SW480 (cell line): ENCODE data around the gene ADD2.
"Not testable (repeated sequence)": the region's sequence is repeated elsewhere in the genome, so short reads cannot be mapped to it uniquely, and the experiment has no call there.

Experiments used
- DNase-seq: peaks from one replicate; pipeline ENCODE4 v3.0.0-alpha.2; 2016; ENCODE audit warnings: low spot score

ADD2 gene, protein sequence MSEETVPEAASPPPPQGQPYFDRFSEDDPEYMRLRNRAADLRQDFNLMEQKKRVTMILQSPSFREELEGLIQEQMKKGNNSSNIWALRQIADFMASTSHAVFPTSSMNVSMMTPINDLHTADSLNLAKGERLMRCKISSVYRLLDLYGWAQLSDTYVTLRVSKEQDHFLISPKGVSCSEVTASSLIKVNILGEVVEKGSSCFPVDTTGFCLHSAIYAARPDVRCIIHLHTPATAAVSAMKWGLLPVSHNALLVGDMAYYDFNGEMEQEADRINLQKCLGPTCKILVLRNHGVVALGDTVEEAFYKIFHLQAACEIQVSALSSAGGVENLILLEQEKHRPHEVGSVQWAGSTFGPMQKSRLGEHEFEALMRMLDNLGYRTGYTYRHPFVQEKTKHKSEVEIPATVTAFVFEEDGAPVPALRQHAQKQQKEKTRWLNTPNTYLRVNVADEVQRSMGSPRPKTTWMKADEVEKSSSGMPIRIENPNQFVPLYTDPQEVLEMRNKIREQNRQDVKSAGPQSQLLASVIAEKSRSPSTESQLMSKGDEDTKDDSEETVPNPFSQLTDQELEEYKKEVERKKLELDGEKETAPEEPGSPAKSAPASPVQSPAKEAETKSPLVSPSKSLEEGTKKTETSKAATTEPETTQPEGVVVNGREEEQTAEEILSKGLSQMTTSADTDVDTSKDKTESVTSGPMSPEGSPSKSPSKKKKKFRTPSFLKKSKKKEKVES

GRCh38 chr2:70767699-70768589, at the start of gene ADD2:
Gene ADD2, minus strand, starts transcription at chr2:70768200. Its CDS starts 61,792 bp downstream, at chr2:70706408.
- no peak for DNase-seq

DNA sequence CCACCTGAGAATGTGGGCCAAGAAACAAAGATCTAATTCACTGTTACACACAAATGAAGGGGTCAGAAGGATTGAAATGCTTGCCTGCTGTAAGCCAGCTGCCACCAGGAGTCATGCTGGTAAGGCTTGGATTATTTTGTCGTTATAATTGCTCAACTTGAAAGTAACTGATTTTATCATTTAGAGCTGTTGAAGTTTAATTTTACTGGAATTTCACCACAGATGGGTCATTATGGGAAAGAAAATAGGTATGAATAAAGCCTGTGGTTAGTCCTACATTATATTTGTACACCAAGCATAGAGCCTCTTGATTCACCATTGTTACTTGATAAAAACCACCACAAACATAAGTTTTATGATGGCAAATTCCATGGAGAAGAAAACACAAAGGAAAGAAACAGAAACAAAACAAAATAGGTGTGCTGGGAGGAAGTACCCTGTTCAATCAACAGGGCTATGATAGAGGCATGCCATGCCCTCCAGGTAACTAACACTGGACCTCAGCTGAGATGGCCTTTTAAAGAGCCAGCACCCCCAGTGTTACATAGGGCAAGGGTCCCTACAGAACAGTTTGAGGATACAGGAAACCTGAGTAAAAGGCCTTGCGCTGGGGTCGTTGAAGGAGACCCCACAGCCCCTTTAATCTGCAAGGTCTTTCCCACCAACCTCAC, 49.4 kb upstream of the ADD2 start:
- DNase-seq, result peak; percentile 34

GRCh38 chr2:70816726-70817125, 48.7 kb upstream of the ADD2 start:
- no peak for DNase-seq

GRCh38 chr2:70808983-70809958, 41.3 kb upstream of the ADD2 start:
- no peak for DNase-seq

GRCh38 chr2:70807828-70808118, 39.8 kb upstream of the ADD2 start:
- no peak for DNase-seq

- no peak for DNase-seq
These were observed 39.3 kb upstream of the ADD2 start for GRCh38 chr2:70807102-70807827.

GRCh38 chr2:70806620-70807019, 38.6 kb upstream of the ADD2 start:
- no peak for DNase-seq

GRCh38 chr2:70806013-70806412, 38.0 kb upstream of the ADD2 start:
- DNase-seq, result no peak

DNA sequence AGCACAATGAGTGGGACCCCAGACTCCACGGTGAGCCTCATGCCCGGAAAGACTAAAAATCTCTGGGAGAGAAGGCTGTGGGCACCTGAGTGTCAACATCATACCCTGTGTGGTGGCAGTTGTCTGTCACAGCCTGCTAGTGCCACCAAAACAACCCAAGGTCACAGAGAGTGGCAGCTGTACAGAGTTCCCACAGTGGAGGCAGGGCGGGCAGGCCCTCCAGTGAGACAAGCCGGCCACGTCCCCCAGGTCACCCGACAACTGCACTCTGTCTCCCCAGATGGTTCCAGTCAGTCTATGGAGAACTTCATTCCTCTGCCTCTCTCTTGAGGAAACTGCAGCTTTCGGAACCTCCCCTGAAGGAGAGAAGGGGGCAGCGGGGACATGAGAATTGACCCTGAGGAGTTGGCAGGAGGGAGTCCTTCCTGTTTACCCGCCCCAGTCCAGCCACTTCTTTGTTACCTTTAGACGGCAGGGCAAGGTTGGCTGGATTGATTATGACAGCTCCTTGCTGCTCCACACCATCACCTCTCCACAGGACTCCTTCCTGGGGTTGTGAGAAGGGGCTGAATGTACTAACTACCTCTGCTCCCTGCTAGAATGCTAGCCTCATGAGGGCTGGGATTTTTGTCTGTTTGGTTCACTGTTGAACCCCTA, 33.7 kb upstream of the ADD2 start:
- no peak for DNase-seq

DNA sequence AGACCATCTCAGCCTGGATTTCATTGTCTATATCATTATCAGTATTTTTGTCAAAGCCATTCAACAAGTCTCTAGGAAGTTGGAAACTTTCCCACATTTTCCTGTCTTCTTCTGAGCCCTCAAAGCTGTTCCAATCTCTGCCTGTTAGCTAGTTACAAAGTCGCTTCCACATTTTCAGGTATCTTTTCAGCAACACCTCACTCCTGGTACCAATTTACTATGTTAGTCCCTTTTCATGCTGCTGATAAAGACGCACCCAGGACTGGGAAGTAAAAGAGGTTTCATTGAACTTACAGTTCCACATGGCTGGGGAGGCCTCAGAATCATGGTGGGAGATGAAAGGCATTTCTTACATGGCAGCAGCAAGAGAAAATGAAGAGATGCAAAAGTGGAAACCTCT, 31.7 kb upstream of the ADD2 start:
- no peak for DNase-seq

DNA sequence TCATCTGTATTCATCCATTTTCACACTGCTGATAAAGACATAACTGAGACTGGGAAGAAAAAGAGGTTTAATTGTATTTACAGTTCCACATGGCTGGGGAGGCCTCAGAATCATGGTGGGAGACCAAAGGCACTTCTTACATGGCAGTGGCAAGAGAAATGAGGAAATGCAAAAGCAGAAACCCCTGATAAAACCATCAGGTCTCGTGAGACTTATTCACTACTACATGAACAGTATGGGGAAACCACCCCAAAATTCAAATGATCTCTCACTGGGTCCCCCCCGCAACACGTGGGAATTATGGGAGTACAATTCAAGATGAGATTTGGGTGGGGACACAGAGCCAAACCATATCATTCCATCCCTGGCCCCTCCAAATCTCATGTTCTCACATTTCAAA, 30.0 kb upstream of the ADD2 start:
- not testable (repeated sequence) for DNase-seq

DNA sequence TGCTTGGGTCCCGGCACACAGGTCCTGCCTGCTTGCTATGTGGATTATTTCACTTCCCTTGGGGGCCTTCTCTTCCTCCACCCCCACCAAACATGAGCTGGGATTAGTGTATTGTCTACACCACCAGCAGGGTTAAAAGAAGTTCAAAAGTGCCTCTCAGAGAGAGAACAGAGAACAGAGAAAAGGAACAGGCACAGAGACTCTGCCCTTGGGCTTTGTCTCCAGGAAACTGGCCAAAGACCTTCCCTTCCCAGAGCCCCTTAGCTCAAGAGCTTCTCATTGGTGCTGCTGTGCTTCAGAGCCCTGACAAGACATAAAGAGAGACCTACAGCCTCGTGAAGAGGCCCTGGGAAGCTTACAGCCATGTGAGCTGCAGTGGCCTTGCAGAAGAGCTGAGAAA, 29.5 kb upstream of the ADD2 start:
- DNase-seq, result no peak

- no peak for DNase-seq
These were observed 28.3 kb upstream of the ADD2 start for GRCh38 chr2:70796262-70796661.

DNA sequence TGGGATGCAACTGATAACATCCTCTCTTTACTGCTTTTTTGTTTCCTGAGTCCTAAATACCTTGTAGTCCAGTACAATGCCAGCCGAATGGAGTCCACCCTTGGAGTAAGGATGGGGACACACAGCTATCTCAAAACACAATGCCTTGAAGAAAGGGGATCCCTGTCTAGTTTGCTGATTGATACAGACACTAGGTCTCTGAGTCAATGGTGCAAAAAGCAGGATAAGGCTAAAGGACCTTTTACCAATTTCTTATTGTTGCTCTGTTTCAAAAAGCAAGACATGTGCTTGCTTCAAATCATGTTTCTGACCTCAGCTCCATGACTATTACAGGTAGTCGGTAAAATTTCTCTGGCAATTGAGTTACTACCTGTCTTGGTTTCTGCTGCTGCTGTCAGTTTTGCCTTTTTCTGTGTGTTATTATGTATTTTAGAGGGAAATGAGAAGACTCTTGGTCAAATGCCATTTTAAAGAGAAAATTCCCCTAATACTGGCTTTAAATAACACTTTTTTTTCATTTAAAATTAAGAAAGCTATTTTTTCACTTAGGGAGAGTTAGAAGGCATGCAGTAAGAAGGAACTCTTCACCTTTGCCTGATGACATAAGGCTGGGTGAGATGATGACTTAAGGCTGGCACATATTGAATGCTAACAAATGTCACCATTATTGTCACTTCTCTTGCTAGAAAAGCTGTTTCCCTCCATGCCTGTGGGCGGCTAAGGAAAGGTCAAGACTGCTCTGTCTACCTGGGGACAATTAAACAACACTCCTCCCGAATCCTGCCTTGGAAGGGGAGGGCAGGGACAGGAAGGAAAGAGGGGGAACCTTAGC, 27.4 kb upstream of the ADD2 start:
- no peak for DNase-seq

GRCh38 chr2:70793450-70793849, 25.4 kb upstream of the ADD2 start:
- DNase-seq, result no peak

DNA sequence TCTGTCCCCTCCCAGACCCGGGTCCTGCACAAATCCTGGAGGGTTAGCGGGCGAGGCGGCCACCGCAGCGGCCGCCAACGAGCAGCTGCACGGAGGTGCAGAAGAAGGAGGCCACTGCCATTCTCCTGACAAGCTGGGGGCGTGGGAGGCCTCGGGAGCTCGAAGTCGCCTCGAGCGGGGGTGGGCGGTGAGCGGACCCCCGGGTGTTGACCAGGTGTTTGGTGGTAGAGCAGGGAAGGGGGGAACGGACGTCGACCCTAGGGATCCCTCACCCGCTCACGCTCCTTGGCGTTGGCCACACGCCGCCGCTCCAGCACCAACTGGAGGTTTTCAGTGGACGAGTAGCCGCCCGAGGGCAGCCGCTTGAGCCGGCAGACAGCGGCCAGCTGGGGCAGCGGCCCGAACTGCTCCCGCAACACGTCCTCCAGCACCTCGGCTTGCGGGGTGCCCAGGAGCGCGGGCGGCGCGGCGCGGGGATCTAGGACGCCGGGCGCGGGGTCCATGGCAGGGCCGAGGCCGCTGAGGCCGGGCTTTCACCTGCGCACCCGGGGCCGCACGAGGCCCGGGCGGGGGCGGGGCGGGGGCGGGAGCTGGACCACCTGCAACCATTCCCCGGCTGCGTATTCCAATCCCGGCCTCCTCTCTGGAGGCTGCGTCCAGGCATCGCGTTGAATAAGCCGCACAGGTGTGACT, 22.3 kb upstream of the ADD2 start, which contains the start of gene FIGLA:
FIGLA (minus strand) TSS at position 508 of the 693 bp plus-strand sequence; CDS start at position 503, 5 bp downstream.
- DNase-seq, result no peak

DNA sequence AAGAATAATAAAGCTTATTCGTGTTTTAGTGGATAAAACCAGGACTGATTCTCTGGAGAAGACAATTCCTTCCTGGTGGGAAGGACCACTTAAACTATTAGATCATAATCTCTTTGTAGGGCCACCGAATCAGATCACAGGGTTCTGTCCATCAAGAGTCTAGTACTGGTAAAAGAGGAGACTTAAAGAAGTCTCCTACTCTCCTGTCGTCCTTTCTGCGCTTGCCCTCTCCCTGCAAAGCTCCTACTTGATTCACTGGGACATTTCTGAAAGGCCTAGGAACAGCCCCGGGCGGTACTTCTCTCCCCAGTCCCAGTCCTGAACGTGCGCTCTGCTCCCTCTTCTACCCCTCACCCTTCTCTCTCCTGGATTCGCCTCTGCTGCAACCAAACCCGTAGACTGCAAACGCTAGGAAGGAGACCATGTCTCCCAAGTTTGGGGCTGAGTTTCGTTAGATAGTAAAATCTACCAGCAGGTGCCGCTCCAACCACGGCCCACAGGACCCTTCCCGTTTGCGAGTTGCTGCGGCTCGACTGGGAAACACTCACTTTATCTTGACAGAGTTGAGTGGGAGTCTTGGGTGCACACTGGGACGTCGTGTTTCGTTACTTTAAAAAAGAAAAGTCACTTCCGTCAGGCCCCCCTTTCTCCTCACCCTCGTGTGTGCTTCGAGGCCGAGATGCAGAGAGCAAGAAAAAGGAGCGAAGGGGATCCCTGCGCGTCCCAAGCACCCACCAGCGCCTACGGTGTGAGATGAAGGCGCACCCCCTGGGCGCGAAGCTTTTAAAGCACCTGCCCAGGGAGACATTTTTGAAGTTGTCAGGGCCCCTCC, 21.5 kb upstream of the ADD2 start:
- no peak for DNase-seq
